Tibial nerve (tissue), 3 donors: ENCODE data around the gene TSEN15.

ENCODE experiments used
- CTCF ChIP-seq, 5 experiments: fragments of 200-600 bp in 3 of 5; fragments of 450-650 bp in 2 of 5; sonication (generic) in 3 of 5; IDR thresholded peaks; one replicate each; pipeline ENCODE4 v1.5.1; 2016 to 2019; ENCODE audit warnings: antibody characterized with exemption in 5 of 5, mild to moderate bottlenecking in 3 of 5, moderate library complexity in 2 of 5
- POLR2A ChIP-seq, 2 donors: fragments of 450-650 bp; IDR thresholded peaks; one replicate each; pipeline ENCODE4 v1.6.1; 2017; ENCODE audit warnings: antibody characterized with exemption in 2 of 2, mild to moderate bottlenecking in 2 of 2, moderate library complexity in 2 of 2

DNA sequence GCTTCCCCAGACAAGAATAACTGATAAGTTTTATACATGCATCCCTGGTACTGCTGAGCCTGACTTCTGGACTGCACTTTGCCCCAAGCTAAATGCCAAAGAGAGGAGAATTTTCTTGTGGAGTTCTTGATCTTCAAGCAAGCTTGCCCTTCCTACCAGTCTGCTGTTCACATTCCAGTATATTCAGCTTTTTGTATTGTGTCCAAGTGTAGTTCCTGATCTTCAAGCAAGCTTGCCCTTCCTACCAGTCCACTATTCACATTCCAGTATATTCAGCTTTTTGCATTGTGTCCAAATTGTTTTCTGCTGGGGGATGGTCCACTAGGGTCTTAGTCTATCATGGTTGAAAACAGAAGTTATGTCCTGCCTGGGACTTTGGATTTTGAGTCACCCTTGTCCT, 894 bp upstream of the TSEN15 start:
- TF ChIP-seq CTCF (IDR thresholded peaks at IDR 0.05) (no peak), POLR2A (IDR thresholded peaks at IDR 0.05) (no peak)
